HepG2 (cell line): ENCODE results near the gene FRAS1.
"Not testable (repeated sequence)": the region's sequence is repeated elsewhere in the genome, so short reads cannot be mapped to it uniquely, and the experiment has no call there.

Experiments
- CCDC6 ChIP-seq: sonication (generic); formaldehyde crosslinking; IDR thresholded peaks from 2 replicates; pipeline ENCODE4 v1.8.1; 2022; ENCODE audit warnings: mild to moderate bottlenecking, missing genetic modification reagents, moderate library complexity
- FOXP1 ChIP-seq, 2 experiments: fragments of 450-650 bp in 1 of 2; IDR thresholded peaks; 2 replicates each; pipeline ENCODE4 v1.6.1; 2017 to 2018; ENCODE audit warnings: antibody characterized with exemption in 1 of 2
- ZNF30 ChIP-seq: sonication (generic); formaldehyde crosslinking; IDR thresholded peaks from 2 replicates; pipeline ENCODE4 v1.5.0; 2020; ENCODE audit warnings: mild to moderate bottlenecking, missing genetic modification reagents
- ZNF740 ChIP-seq: sonication (generic); formaldehyde crosslinking; IDR thresholded peaks from 2 replicates; pipeline ENCODE4 v1.4.0; 2020; ENCODE audit warnings: missing genetic modification reagents

DNA sequence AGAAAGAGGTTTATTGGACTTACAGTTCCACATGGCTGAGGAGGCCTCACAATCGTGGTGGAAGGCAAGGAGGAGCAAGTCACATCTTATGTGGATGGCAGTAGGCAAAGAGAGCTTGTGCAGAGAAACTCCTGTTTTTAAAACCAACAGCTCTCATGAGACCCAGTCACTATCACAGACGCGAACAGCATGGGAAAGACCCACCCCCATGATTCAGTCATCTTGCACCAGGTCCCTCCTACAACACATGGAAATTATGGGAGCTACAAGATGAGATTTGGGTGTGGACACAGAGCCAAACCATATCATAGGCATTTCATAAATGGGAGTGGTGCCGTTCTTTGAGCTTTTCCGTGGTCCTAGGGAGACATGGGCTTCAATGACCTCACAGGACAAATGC, 35.2 kb downstream of the FRAS1 start:
- not testable (repeated sequence) for TF ChIP-seq FOXP1 (IDR thresholded peaks at IDR 0.05); FOXP1 (CRISPR knock-in tag; IDR thresholded peaks at IDR 0.05); ZNF740; CCDC6 (CRISPR knock-in tag); ZNF30 (CRISPR knock-in tag)
